ENCODE measurements around the gene CAMK2N2. TPM values are rescaled to one million over a fixed set of nuclear protein-coding genes. Genes with fewer than 3 reads are reported as not detected.

CAMK2N2 gene
- total and polyA plus RNA-seq, 2 of the 4 experiments (the other 2 are of a cell fraction), result 0.34 TPM; not detected in 1

GRCh38 chr3:184275381-184275701 is 14.0 kb upstream of the CAMK2N2 start:
- no peak overlapping the region for H3K56ac ChIP-seq (ENCODE audit: extremely low read depth, insufficient read depth, low read length)
- BruUV-seq (replicated peaks), result no TSS peak
- DNase-seq (no peak), ATAC-seq (ENCODE audit: low read depth) (no peak)
- no peak overlapping the region for H2BK15ac ChIP-seq (ENCODE audit: low read depth, low read length)
- no peaks in the 10 kb centered on the region for H4K20me1 ChIP-seq (ENCODE audit: insufficient read depth, low read length)
- ChIA-PET POLR2A (ENCODE audit: unreplicated experiment) (no interaction called here), CTCF (no interaction called here)
- H3K9me1 ChIP-seq (ENCODE audit: insufficient read depth, low read length), result peaks cover 3% of the 10 kb centered on the region; the same call in 1 of the 2 replicates
- intact Hi-C loops (cut with micrococcal nuclease), result no loop called here
- no peak overlapping the region for H2AK9ac ChIP-seq (replicated peaks; ENCODE audit: low read depth, low read length, poor library complexity)
- H4K91ac ChIP-seq (ENCODE audit: insufficient read depth, low read depth, low read length), result no peak overlapping the region
- dilution Hi-C loops (cut with HindIII; ENCODE audit: low sequenced_read_pairs, unreplicated experiment), result no loop called here
- H3K14ac ChIP-seq (replicated peaks; ENCODE audit: low read depth, low read length), result no peak overlapping the region
- no peaks in the 10 kb centered on the region for H3K9me3 ChIP-seq (ENCODE audit: control insufficient read depth, insufficient read depth, low read length)
- H3K4me1 ChIP-seq (ENCODE audit: control insufficient read depth, insufficient read depth, low read length), result no peaks in the 10 kb centered on the region
- H3K36me3 ChIP-seq (ENCODE audit: control insufficient read depth, insufficient read depth, low read length), result no peaks in the 10 kb centered on the region
- peak overlapping the region; percentile 82 for H3K23ac ChIP-seq (ENCODE audit: low read depth, low read length)
- no peak for TF ChIP-seq CTCF (conservative IDR thresholded peaks at IDR 0.05; ENCODE audit: low read depth, low read length)
- no peak for TF ChIP-seq MAZ (IDR thresholded peaks at IDR 0.05; ENCODE audit: borderline replicate concordance, low read depth, low read length)
- TF ChIP-seq POLR2A (IDR thresholded peaks at IDR 0.05; ENCODE audit: low read depth, low read length), result no peak
- no peak for TF ChIP-seq CHD1 (IDR thresholded peaks at IDR 0.05; ENCODE audit: low read depth, low read length)
- TF ChIP-seq ELK1 (IDR thresholded peaks at IDR 0.05; ENCODE audit: borderline replicate concordance, low read depth, low read length), result no peak
- H2AK5ac ChIP-seq (ENCODE audit: low read depth, low read length), result no peak overlapping the region; the same call in 1 of the 2 replicates
- no peak overlapping the region for H2BK20ac ChIP-seq (ENCODE audit: low read depth, low read length)
- no peak overlapping the region for H4K5ac ChIP-seq (ENCODE audit: low read depth, low read length)
- peak overlapping the region; percentile 70 for H2AFZ ChIP-seq (replicated peaks; ENCODE audit: low read length, poor library complexity)
- no peak overlapping the region for H3K4me3 ChIP-seq (ENCODE audit: insufficient read depth, low read depth, low read length)
- in situ Hi-C loops (cut with MboI; ENCODE audit: low sequenced_read_pairs), result no loop called here
- H3K4me2 ChIP-seq (ENCODE audit: low read depth, low read length), result no peak overlapping the region
- no peak overlapping the region for H4K8ac ChIP-seq (ENCODE audit: low read depth in 2 of 2, low read length in 2 of 2)
- peaks cover 52% of the 10 kb centered on the region for H3K27me3 ChIP-seq (ENCODE audit: control insufficient read depth, insufficient read depth, low read length)
- H3K9ac ChIP-seq (ENCODE audit: low read depth, low read length), result no peak overlapping the region
- H3K27ac ChIP-seq (ENCODE audit: insufficient read depth, low read length), result no peak overlapping the region
- no peak overlapping the region for H2BK5ac ChIP-seq (ENCODE audit: low read depth, low read length, poor library complexity, severe bottlenecking)
- WGBS, 2 experiments (ENCODE audit: extremely low coverage in 2 of 2, insufficient read length in 1 of 2), result 45% methylated on average over 6 of the region's 12 CpGs; no CpG with 5 or more reads in 1 of the 2 experiments
- no peaks in the 10 kb centered on the region for H3K79me1 ChIP-seq (ENCODE audit: low read depth in 1 of 2, low read length in 2 of 2)
- H3K18ac ChIP-seq (ENCODE audit: low read depth, low read length), result no peak overlapping the region
- no peak overlapping the region for H2BK120ac ChIP-seq (ENCODE audit: low read depth, low read length)
- no peak overlapping the region for H3K4ac ChIP-seq (ENCODE audit: low read depth, low read length)

All from IMR-90 (cell line).